ENCODE results near the gene FBXL13. TPM values are rescaled to one million over a fixed set of nuclear protein-coding genes. Genes with fewer than 3 reads are reported as not detected.
A peak's percentile ranks its signal among the peaks of the same experiment; 100 is the strongest.

Gene FBXL13
- total and polyA plus RNA-seq, 2 experiments from 2014 or later = 1.2 to 2.5 TPM

- no peaks in the 10 kb centered on the region for H3K9me2 ChIP-seq (ENCODE audit: insufficient read depth)
- no peaks in the 10 kb centered on the region for H3K27me3 ChIP-seq (ENCODE audit: insufficient read depth)
- no peak overlapping the region for H2AFZ ChIP-seq
- H3F3A ChIP-seq (replicated peaks; ENCODE audit: low read depth) = no peaks in the 10 kb centered on the region
- no peaks in the 10 kb centered on the region for H3K36me3 ChIP-seq (ENCODE audit: insufficient read depth)
- H3K4me2 ChIP-seq = no peak overlapping the region
- H3K79me2 ChIP-seq (replicated peaks; ENCODE audit: insufficient read depth) = no peaks in the 10 kb centered on the region
- no peak overlapping the region for H3K27ac Mint-ChIP-seq
- no peaks in the 10 kb centered on the region for H3K36me3 Mint-ChIP-seq (ENCODE audit: low read depth)
- DNase-seq (ENCODE audit: low spot score) = peak; percentile 69
- H3K4me3 Mint-ChIP-seq = no peak overlapping the region
- no peaks in the 10 kb centered on the region for H4K20me1 ChIP-seq (replicated peaks; ENCODE audit: insufficient read depth)
- no peak overlapping the region for H3K27ac ChIP-seq (ENCODE audit: low read depth)
- TF ChIP-seq EZH2 (IDR thresholded peaks at IDR 0.05; ENCODE audit: low read depth, unreplicated experiment) (no peak), REST (IDR thresholded peaks at IDR 0.05; ENCODE audit: unreplicated experiment) (no peak), CREB1 (CRISPR knock-in tag; IDR thresholded peaks at IDR 0.05; ENCODE audit: low read depth) (no peak), CTCF (conservative IDR thresholded peaks at IDR 0.05; ENCODE audit: low read depth in 2 of 2) (peak; percentile 72 to 81)
- peaks cover 2% of the 10 kb centered on the region for H3K27me3 Mint-ChIP-seq (ENCODE audit: insufficient read depth, low read depth, poor library complexity)
- H3K4me1 Mint-ChIP-seq = peaks cover 17% of the 10 kb centered on the region
- H3K4me3 ChIP-seq = no peak overlapping the region
- peak; percentile 81 for ATAC-seq
- H3K9me3 Mint-ChIP-seq = no peaks in the 10 kb centered on the region; the same call in 2 of the 3 replicates
- 0 out of 2 replicates have a peak, but pooled peaks cover 4% of the 10 kb centered on the region for H3K4me1 ChIP-seq (ENCODE audit: insufficient read depth)
These were observed 100.0 kb downstream of the FBXL13 start for GRCh38 chr7:102974366-102975236.

DNA sequence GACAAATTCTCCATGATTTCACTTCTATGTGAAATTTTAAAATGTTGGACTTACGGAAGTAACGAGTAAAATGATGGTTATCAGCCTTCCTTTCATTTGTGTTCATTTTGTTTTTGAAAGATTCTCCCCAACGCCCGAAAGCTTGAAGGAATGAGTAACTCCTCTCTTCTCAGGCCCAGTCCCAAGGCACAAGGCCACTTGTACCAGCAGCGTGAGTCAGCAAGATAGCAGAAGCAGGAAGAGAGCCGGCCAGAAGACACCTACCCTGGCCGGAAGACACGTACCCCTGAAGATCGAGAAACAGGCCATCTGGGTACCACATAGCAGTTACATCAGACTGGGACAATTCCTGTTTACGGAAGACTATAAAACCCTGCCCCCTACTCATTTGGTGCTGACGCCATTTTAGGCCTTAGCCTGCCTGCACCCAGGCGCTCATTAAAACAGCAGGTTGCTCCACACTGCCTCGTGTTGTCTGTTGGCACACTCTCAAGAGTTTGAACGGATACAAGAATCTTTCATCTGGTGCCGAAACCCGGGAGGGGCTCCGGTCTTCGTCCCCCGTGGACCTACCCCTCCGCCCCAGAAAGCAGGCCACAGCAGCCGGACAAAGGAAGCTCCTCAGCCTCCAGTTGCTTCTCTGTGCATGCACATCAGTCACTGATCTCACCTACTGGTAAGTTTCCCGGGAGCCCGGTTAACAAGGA lies 101.3 kb downstream of the FBXL13 start:
- H3K27ac ChIP-seq (ENCODE audit: low read depth) = no peak overlapping the region
- peak; percentile 14 for DNase-seq (ENCODE audit: low spot score)
- H3K36me3 ChIP-seq (ENCODE audit: insufficient read depth) = no peaks in the 10 kb centered on the region
- no peak overlapping the region for H3K4me3 Mint-ChIP-seq
- peaks cover 2% of the 10 kb centered on the region for H3K27me3 Mint-ChIP-seq (ENCODE audit: insufficient read depth, low read depth, poor library complexity)
- no peaks in the 10 kb centered on the region for H3K79me2 ChIP-seq (replicated peaks; ENCODE audit: insufficient read depth)
- H3K36me3 Mint-ChIP-seq (ENCODE audit: low read depth) = no peaks in the 10 kb centered on the region
- H3K9me2 ChIP-seq (ENCODE audit: insufficient read depth) = no peaks in the 10 kb centered on the region
- H3K27ac Mint-ChIP-seq = peak overlapping the region; percentile 88
- H3K4me3 ChIP-seq = no peak overlapping the region
- H3K4me1 ChIP-seq (ENCODE audit: insufficient read depth) = 0 out of 2 replicates have a peak, but pooled peaks cover 4% of the 10 kb centered on the region
- no peaks in the 10 kb centered on the region; the same call in 2 of the 3 replicates for H3K9me3 Mint-ChIP-seq
- no peaks in the 10 kb centered on the region for H4K20me1 ChIP-seq (replicated peaks; ENCODE audit: insufficient read depth)
- no peaks in the 10 kb centered on the region for H3F3A ChIP-seq (replicated peaks; ENCODE audit: low read depth)
- H2AFZ ChIP-seq = peak overlapping the region; percentile 98
- peaks cover 10% of the 10 kb centered on the region for H3K4me1 Mint-ChIP-seq
- no peak for ATAC-seq
- no peaks in the 10 kb centered on the region for H3K27me3 ChIP-seq (ENCODE audit: insufficient read depth)
- H3K4me2 ChIP-seq = no peak overlapping the region
- TF ChIP-seq REST (IDR thresholded peaks at IDR 0.05; ENCODE audit: unreplicated experiment) (no peak), NANOG (IDR thresholded peaks at IDR 0.05; ENCODE audit: borderline replicate concordance) (no peak), STAT1 (IDR thresholded peaks at IDR 0.05; ENCODE audit: unreplicated experiment) (no peak), ETS1 (IDR thresholded peaks at IDR 0.05) (no peak), EZH2 (IDR thresholded peaks at IDR 0.05; ENCODE audit: low read depth, unreplicated experiment) (no peak), JUNB (IDR thresholded peaks at IDR 0.05; ENCODE audit: unreplicated experiment) (no peak)

Measured in GM23338 (cell line).